22Rv1 (cell line): ENCODE measurements around the gene PRPF8.

Experiments
- ZFX ChIP-seq: fragments of 450-650 bp; IDR thresholded peaks from 2 replicates; pipeline ENCODE4 v1.6.1; 2017; ENCODE audit warnings: antibody characterized with exemption, borderline replicate concordance
- TF ChIP-seq, protein P1 (sequence below): fragments of 450-650 bp; IDR thresholded peaks from 2 replicates; pipeline ENCODE4 v1.5.1; 2017; ENCODE audit warnings: mild to moderate bottlenecking

DNA sequence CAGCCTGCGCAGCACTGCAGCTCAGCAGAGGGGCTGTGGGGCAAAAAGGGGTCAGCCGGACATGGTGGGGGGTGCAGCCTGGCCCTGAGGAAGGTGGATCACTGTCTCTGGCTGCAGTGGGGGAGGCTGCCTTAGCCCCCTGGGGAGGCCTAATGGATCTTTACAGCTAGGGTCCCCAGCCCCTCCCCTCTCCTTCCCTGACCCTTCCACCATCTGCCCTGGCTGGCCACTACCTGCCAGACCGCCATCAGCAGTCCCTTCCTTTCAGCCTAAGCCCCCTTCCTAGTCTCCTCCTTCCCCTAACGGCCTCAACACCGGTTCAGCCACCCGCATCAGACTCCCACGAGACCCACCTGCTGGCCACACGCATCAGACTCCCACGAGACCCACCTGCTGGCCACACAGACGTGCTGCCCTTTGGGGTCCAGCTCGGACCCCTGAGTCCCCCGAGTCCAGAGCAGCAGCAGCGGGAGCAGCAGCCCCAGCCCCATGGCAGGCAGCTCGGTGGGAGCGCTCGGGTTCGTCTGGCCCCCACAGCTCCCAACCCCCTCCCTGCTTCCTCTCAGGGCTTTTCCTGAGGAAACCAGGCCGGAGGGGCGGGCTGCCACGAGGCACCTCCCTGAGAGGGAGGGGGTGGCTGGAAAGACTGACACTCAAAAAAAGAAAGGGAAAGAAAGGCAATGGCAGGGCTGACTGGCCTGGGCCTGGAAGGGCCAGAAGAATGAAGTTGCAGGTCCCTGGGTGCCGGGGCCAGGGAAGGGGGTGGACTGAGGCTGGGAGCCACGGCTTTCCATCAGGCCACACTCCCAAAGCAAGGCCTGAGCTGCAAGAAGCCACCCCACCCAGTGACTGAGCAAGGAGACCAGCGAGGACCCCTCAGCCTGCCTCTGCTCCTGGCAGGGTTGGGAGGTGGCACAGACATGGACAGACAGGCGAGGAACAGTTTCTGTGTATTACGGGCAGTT, 39.2 kb downstream of the PRPF8 start, which contains the start of gene SCARF1:
- TF ChIP-seq, protein P1, sequence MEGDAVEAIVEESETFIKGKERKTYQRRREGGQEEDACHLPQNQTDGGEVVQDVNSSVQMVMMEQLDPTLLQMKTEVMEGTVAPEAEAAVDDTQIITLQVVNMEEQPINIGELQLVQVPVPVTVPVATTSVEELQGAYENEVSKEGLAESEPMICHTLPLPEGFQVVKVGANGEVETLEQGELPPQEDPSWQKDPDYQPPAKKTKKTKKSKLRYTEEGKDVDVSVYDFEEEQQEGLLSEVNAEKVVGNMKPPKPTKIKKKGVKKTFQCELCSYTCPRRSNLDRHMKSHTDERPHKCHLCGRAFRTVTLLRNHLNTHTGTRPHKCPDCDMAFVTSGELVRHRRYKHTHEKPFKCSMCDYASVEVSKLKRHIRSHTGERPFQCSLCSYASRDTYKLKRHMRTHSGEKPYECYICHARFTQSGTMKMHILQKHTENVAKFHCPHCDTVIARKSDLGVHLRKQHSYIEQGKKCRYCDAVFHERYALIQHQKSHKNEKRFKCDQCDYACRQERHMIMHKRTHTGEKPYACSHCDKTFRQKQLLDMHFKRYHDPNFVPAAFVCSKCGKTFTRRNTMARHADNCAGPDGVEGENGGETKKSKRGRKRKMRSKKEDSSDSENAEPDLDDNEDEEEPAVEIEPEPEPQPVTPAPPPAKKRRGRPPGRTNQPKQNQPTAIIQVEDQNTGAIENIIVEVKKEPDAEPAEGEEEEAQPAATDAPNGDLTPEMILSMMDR, result no peak
- TF ChIP-seq ZFX, result no peak
